Pancreas (tissue), 10 donors: ENCODE data around the gene NLGN2. TPM values are rescaled to one million over a fixed set of nuclear protein-coding genes. Genes with fewer than 3 reads are reported as not detected.

Experiments used
- ATAC-seq, 4 donors: fragments of 200-7000 bp; cut with Tn5 transposase; one replicate each; pipeline versions ENCODE4 v1.8.0 to v1.9.1; 2020; ENCODE audit warnings: mild to moderate bottlenecking in 4 of 4, moderate library complexity in 4 of 4
- DNase-seq, 6 donors: peaks; one replicate each; pipeline ENCODE4 v3.0.0-alpha.2; 2020
- FAIRE-seq: peaks from 2 replicates; lab custom pipeline; 2012; peaks lifted over from hg19 to GRCh38; lab: Jason Lieb, UNC
- H3K27ac ChIP-seq, 4 donors: fragments of 200-600 bp; sonication (generic); 1 replicate in 3 of 4; 2 replicates in 1 of 4; pipeline versions ENCODE4 v1.5.0 to v1.8.0; 2020
- H3K27me3 ChIP-seq, 4 donors: fragments of 200-600 bp; one replicate each; pipeline ENCODE4 v1.8.0; 2021
- H3K36me3 ChIP-seq, 3 donors: fragments of 200-600 bp; sonication (generic) in 1 of 3; one replicate each; pipeline versions ENCODE4 v1.5.0 to v1.8.0; 2020 to 2021
- H3K4me1 ChIP-seq, 3 donors: fragments of 200-600 bp; one replicate each; pipeline ENCODE4 v1.8.0; 2021
- H3K4me3 ChIP-seq, 4 donors: fragments of 200-600 bp; sonication (generic) in 2 of 4; one replicate each; pipeline versions ENCODE4 v1.5.0 to v1.8.0; 2020 to 2021
- H3K9me3 ChIP-seq, 4 donors: fragments of 200-600 bp; one replicate each; pipeline ENCODE4 v1.8.0; 2021
- WGBS, 2 donors: extraction: QIAGEN DNeasy Blood & Tissue Kit; methylation state at CpG; one replicate each; pipeline ENCODE4 v1.1.7; 2013; 5-methylcytosine and 5-hydroxymethylcytosine counted together
- intact Hi-C, 3 donors: fragments of 100-400 bp; cut with DNase I; formaldehyde crosslinking; loops; one replicate each; pipeline versions ENCODE4 v1.11.1 to v1.14.2; 2022
- polyA plus RNA-seq, 2 donors: library from polyadenylated mRNA; stranded (reverse); fragments of 200-250 nt; gene quantifications; one replicate each; pipeline ENCODE4 v1.2.3, GENCODE V29; 2013
- total RNA-seq, 6 donors: library from RNA; stranded (reverse); fragmentation: NEBNext Ultra II Directional in 4 of 6; extraction: Animal tissue kit (Norgen Biotek cat#: 25700) in 4 of 6; gene quantifications; one replicate each; pipeline versions ENCODE4 v1.2.1 to v1.2.4, GENCODE V29; 2021 to 2023
- TF ChIP-seq, protein P1 (sequence below), 4 donors: fragments of 200-600 bp; sonication (generic) in 3 of 4; IDR thresholded peaks; one replicate each; pipeline versions ENCODE4 v1.5.0 to v1.8.0; 2021; ENCODE audit warnings: antibody characterized with exemption in 4 of 4
- donor health status: healthy with polysubstance abuse.
- donor health status: DM: no; HTN: no; CAD: no; lungs with moderate emphysema.
- donor health status: DM: no; HTN: no; CAD: no.
- donor health status: control.
- donor health status: control.
- donor health status: Bipolar disorder and iron deficiency.
- donor health status: DM: yes; HTN: yes; CAD: no.
- donor health status: DM: no; HTN: no; CAD: no.
- donor health status: DM: no; HTN: no; CAD: no.
- donor health status: DM: yes; HTN: yes; CAD: no.

Gene NLGN2
- total and polyA plus RNA-seq, 8 donors: 2.9 to 13.7 (median 5.4) TPM

DNA sequence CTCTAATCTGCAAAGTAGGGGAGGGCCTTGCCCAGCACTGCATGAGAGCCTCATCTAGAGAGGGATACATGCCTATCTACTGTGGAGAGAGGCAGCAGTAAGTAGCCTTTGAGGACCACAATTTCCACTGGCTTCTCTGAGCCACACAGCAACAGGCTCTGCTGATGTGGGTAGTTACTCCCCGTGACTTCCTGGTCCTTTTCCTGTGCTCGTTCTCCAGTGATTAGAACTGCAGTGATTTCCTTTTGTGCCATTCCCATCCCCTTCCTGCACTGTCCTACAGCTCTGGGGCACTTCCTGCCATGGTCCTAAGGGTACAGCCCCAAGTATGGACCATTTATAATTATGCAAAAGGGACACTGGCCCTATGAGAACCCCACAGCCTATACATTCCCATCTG lies 16.3 kb upstream of the NLGN2 start:
- H3K27ac ChIP-seq: no peak overlapping the region
- ATAC-seq (no peak), FAIRE-seq (no peak), DNase-seq (no peak)
- no peaks in the 10 kb centered on the region for H3K9me3 ChIP-seq
- 73 to 76% methylated on average over 2 of the region's 2 CpGs for WGBS, 2 donors
- H3K36me3 ChIP-seq: peaks cover 0 to 10% (median 0%) of the 10 kb centered on the region in 3 donors
- intact Hi-C loops: no loop called here
- TF ChIP-seq, protein P1, sequence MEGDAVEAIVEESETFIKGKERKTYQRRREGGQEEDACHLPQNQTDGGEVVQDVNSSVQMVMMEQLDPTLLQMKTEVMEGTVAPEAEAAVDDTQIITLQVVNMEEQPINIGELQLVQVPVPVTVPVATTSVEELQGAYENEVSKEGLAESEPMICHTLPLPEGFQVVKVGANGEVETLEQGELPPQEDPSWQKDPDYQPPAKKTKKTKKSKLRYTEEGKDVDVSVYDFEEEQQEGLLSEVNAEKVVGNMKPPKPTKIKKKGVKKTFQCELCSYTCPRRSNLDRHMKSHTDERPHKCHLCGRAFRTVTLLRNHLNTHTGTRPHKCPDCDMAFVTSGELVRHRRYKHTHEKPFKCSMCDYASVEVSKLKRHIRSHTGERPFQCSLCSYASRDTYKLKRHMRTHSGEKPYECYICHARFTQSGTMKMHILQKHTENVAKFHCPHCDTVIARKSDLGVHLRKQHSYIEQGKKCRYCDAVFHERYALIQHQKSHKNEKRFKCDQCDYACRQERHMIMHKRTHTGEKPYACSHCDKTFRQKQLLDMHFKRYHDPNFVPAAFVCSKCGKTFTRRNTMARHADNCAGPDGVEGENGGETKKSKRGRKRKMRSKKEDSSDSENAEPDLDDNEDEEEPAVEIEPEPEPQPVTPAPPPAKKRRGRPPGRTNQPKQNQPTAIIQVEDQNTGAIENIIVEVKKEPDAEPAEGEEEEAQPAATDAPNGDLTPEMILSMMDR (IDR thresholded peaks at IDR 0.05): no peak
- H3K27me3 ChIP-seq: no peaks in the 10 kb centered on the region
- no peak overlapping the region for H3K4me3 ChIP-seq
- peaks cover 0 to 9% (median 0%) of the 10 kb centered on the region in 3 donors for H3K4me1 ChIP-seq

GRCh38 chr17:7392696-7393612 lies 14.7 kb upstream of the NLGN2 start:
- peaks cover 0 to 10% (median 0%) of the 10 kb centered on the region in 3 donors for H3K36me3 ChIP-seq
- no peaks in the 10 kb centered on the region for H3K9me3 ChIP-seq
- H3K27me3 ChIP-seq: no peaks in the 10 kb centered on the region
- intact Hi-C loops: no loop called here
- peak overlapping the region in 2 of 4 donors; percentile 63 to 69 for H3K4me3 ChIP-seq
- peaks cover 0 to 9% (median 0%) of the 10 kb centered on the region in 3 donors for H3K4me1 ChIP-seq
- ATAC-seq (no peak), DNase-seq (peak in 3 of 6 donors; percentile 19 to 77 (median 51)), FAIRE-seq (no peak)
- TF ChIP-seq, protein P1 (IDR thresholded peaks at IDR 0.05): no peak
- 79 to 82% methylated on average over 41 to 42 of the region's 42 CpGs for WGBS, 2 donors
- H3K27ac ChIP-seq: no peak overlapping the region

- TF ChIP-seq, protein P1 (IDR thresholded peaks at IDR 0.05): no peak
- H3K4me1 ChIP-seq: peaks cover 0 to 9% (median 0%) of the 10 kb centered on the region in 3 donors
- H3K4me3 ChIP-seq: peak overlapping the region; percentile 63 to 82 (median 71)
- FAIRE-seq: no peak
- intact Hi-C loops: no loop called here
- H3K36me3 ChIP-seq: peaks cover 0 to 8% (median 0%) of the 10 kb centered on the region in 3 donors
- peak in 2 of 6 donors; percentile 51 to 75 for DNase-seq
- WGBS, 2 donors: 10 to 11% methylated on average over 39 to 48 of the region's 48 CpGs
- H3K27me3 ChIP-seq: no peaks in the 10 kb centered on the region
- H3K27ac ChIP-seq: peak overlapping the region; percentile 85 to 94 (median 91)
- no peaks in the 10 kb centered on the region for H3K9me3 ChIP-seq
- peak; percentile 10 to 41 (median 28) for ATAC-seq
These were observed 13.8 kb upstream of the NLGN2 start for GRCh38 chr17:7393613-7394451.

DNA sequence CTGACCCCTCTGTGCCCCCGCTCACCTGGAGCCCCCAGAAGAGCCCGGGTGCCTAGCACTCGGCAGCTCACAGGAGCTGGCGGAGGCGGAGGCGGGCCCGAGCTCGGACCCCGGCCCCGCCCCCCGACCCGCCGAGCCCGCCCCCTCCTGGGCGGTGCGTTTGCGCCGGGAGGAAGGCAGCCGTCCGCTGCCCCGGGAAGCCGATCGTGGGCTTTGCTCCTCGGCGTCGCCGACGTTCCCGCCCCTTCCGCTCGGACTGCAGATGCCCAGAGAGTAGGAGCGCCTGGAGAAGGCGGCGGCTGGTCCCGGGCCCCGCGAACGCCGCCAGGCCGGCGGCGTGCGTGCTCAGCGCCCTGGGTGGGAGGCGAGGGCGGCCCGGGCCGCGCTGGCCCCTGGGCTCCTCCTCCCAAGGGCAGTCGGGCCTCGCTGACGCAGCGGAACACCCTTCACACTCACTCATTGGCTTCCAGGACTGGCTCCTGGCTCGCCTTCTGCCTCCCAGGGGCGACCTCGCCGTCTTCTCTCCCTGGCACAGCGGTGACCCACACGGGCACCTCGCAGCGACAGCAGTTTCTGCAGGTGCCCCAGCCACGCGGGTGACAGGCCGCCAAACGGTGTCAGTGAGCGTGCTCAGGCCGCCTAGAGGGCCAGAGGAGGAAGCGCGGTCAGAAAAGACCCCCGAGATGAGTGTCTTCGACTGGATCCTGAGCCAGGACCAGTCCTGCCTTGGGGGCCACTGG lies 13.0 kb upstream of the NLGN2 start, which contains the start of gene PLSCR3:
Gene PLSCR3 (minus strand): TSS at position 74 of the 740 bp plus-strand sequence. CDS start 415 bp downstream, outside the sequence.
- no peak for FAIRE-seq

More for the DNA sequence above, 13.0 kb upstream of the NLGN2 start, which contains the start of gene PLSCR3:
- Histone ChIP-seq H3K36me3 (no peaks in the 10 kb centered on the region), H3K27me3 (no peaks in the 10 kb centered on the region), H3K27ac (peak within 1 kb of the TSS; percentile 85 to 94 (median 91)), H3K4me1 (peaks cover 0 to 9% (median 0%) of the 10 kb centered on the region in 3 donors), H3K9me3 (no peaks in the 10 kb centered on the region), H3K4me3 (peak within 1 kb of the TSS; percentile 63 to 82 (median 71))
- TF ChIP-seq, protein P1 (IDR thresholded peaks at IDR 0.05): peak in 1 of 4 donors; percentile 21
- ATAC-seq (peak; percentile 92 to 97 (median 94)), DNase-seq (peak; percentile 83 to 94 (median 90))
- intact Hi-C loops: no loop called here
- WGBS, 2 donors: 0 to 1% methylated on average over 40 to 71 of the region's 71 CpGs
